Testis (tissue), 2 donors: ENCODE results near the gene CGNL1.

Experiments used
- POLR2A ChIP-seq: fragments of 450-650 bp; IDR thresholded peaks from one replicate; pipeline ENCODE4 v1.6.1; 2017; ENCODE audit warnings: antibody characterized with exemption, mild to moderate bottlenecking, moderate library complexity
- TF ChIP-seq, protein P1 (sequence below), 3 experiments: fragments of 450-650 bp in 2 of 3; fragments of 200-600 bp in 1 of 3; sonication (generic) in 1 of 3; IDR thresholded peaks; one replicate each; pipeline ENCODE4 v1.5.1; 2016 to 2019; ENCODE audit warnings: antibody characterized with exemption in 3 of 3, mild to moderate bottlenecking in 2 of 3, moderate library complexity in 1 of 3

DNA sequence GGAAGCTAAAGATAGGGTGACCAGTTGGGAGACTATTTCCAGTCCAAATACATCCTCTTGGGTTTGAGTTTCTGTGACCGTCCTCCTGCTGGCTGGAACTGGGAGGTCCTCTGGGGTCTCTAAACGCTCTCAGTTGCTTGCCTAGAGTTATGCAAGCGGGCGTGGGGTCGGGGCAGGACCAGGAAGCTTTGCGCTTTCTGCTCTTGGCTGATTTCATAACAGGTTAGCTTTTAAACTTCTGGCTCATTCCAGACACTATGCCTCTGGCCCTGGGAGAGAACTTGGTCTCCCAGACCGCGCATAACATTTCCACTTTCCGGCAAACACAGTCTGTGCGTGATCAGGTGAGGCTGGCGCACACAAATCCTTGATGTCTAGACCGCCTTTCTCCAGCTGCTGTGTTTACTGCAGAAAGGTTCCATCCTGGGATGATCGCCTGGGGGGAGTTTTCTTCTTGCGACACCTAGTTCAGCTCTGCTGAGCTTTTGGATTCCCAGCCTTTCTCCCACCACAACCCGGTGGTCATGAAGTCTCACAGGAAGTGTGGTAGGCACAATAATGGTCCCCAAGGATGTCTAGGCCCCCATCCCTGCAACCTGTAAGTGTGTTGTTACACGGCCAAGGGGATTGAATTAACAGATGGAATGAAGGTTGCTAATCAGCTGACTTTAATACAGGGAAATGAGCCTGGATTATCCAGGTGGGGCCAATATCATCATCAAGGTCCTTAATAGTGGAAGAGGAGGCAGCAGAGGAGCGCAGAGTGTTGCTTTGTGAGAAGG lies 23.6 kb upstream of the CGNL1 start:
- TF ChIP-seq, protein P1, sequence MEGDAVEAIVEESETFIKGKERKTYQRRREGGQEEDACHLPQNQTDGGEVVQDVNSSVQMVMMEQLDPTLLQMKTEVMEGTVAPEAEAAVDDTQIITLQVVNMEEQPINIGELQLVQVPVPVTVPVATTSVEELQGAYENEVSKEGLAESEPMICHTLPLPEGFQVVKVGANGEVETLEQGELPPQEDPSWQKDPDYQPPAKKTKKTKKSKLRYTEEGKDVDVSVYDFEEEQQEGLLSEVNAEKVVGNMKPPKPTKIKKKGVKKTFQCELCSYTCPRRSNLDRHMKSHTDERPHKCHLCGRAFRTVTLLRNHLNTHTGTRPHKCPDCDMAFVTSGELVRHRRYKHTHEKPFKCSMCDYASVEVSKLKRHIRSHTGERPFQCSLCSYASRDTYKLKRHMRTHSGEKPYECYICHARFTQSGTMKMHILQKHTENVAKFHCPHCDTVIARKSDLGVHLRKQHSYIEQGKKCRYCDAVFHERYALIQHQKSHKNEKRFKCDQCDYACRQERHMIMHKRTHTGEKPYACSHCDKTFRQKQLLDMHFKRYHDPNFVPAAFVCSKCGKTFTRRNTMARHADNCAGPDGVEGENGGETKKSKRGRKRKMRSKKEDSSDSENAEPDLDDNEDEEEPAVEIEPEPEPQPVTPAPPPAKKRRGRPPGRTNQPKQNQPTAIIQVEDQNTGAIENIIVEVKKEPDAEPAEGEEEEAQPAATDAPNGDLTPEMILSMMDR (IDR thresholded peaks at IDR 0.05), result no peak
- no peak for TF ChIP-seq POLR2A
